Spinal cord (tissue), 10 donors: ENCODE results near the gene NBEA. TPM values are rescaled to one million over a fixed set of nuclear protein-coding genes. Genes with fewer than 3 reads are reported as not detected.
"Not testable (repeated sequence)": the region's sequence is repeated elsewhere in the genome, so short reads cannot be mapped to it uniquely, and the experiment has no call there.

Experiments
- DNase-seq, 6 donors: peaks; one replicate each; pipeline versions ENCODE4 v3.0.0 to v3.0.0-alpha.2; 2013 to 2015; ENCODE audit warnings: low spot score in 6 of 6, low read depth in 4 of 6
- H3K27ac ChIP-seq: one replicate; pipeline ENCODE4 v1.5.1; 2013; ENCODE audit warnings: low read depth, low read length, control low read depth
- H3K27me3 ChIP-seq: one replicate; pipeline ENCODE4 v1.6.1; 2013; ENCODE audit warnings: low read length; ENCODE audit not compliant: control insufficient read depth, insufficient read depth
- H3K36me3 ChIP-seq: one replicate; pipeline ENCODE4 v1.6.1; 2013; ENCODE audit warnings: low read length; ENCODE audit not compliant: control insufficient read depth, insufficient read depth
- H3K4me1 ChIP-seq: one replicate; pipeline ENCODE4 v1.6.1; 2013; ENCODE audit warnings: low read length; ENCODE audit not compliant: control insufficient read depth, insufficient read depth
- H3K4me3 ChIP-seq: one replicate; pipeline ENCODE4 v1.5.1; 2013; ENCODE audit warnings: low read depth, low read length, control low read depth
- H3K9me3 ChIP-seq: one replicate; pipeline ENCODE4 v1.6.1; 2013; ENCODE audit warnings: low read length; ENCODE audit not compliant: control insufficient read depth, insufficient read depth
- WGBS: methylation state at CpG from one replicate; pipeline ENCODE4 v1.1.5; 2013; ENCODE audit warnings: missing lambda C conversion rate; ENCODE audit not compliant: insufficient coverage; 5-methylcytosine and 5-hydroxymethylcytosine counted together
- polyA plus RNA-seq, 2 donors: library from polyadenylated mRNA; unstranded; fragments of 120-200 nt; gene quantifications; one replicate each; pipeline ENCODE4 v1.2.1, GENCODE V29; 2013; ENCODE audit not compliant: insufficient read length in 2 of 2
- total RNA-seq, 2 donors: library from RNA; depleted of rRNA in 1 of 2; stranded (reverse); fragments of 120-200 nt in 1 of 2; fragments of >200 nt in 1 of 2; gene quantifications; one replicate each; pipeline versions ENCODE4 v1.2.3 to v1.2.4, GENCODE V29; 2013 to 2014
- donor health status: healthy.

NBEA gene
- total and polyA plus RNA-seq, 4 donors, result 39.1 to 136 (median 72.8) TPM

- H3K9me3 ChIP-seq, DNase-seq, H3K36me3 ChIP-seq, H3K27ac ChIP-seq, H3K4me1 ChIP-seq, H3K27me3 ChIP-seq, H3K4me3 ChIP-seq: not testable (repeated sequence)
Observed at GRCh38 chr13:35106771-35107170, 164.7 kb downstream of the NBEA start.

- DNase-seq, result no peak
- Histone ChIP-seq H3K27me3 (no peaks in the 10 kb centered on the region), H3K27ac (no peak overlapping the region), H3K9me3 (no peaks in the 10 kb centered on the region), H3K36me3 (no peaks in the 10 kb centered on the region), H3K4me3 (no peak overlapping the region), H3K4me1 (no peaks in the 10 kb centered on the region)
- no CpG with 5 or more reads among the region's 1 CpG for WGBS
Observed at GRCh38 chr13:35107535-35107934, 165.5 kb downstream of the NBEA start.

- not testable (repeated sequence) for H3K27me3 ChIP-seq, H3K4me3 ChIP-seq, H3K27ac ChIP-seq, H3K9me3 ChIP-seq, DNase-seq, H3K36me3 ChIP-seq, H3K4me1 ChIP-seq
- 100% methylated on average over 1 of the region's 3 CpGs for WGBS
Observed at GRCh38 chr13:35113612-35114011, 171.5 kb downstream of the NBEA start.

- peaks cover 5% of the 10 kb centered on the region for H3K36me3 ChIP-seq
- WGBS, result no CpG with 5 or more reads among the region's 2 CpGs
- DNase-seq, result no peak
Observed at GRCh38 chr13:35127466-35127865, 185.4 kb downstream of the NBEA start.

GRCh38 chr13:35129500-35129899 is 187.4 kb downstream of the NBEA start:
- no peaks in the 10 kb centered on the region for H3K27me3 ChIP-seq
- H3K4me3 ChIP-seq, result no peak overlapping the region
- no peaks in the 10 kb centered on the region for H3K4me1 ChIP-seq
- H3K36me3 ChIP-seq, result peaks cover 5% of the 10 kb centered on the region
- no peaks in the 10 kb centered on the region for H3K9me3 ChIP-seq
- no peak for DNase-seq
- H3K27ac ChIP-seq, result no peak overlapping the region

More at GRCh38 chr13:35127466-35127865, 185.4 kb downstream of the NBEA start:
- Histone ChIP-seq H3K4me3 (no peak overlapping the region), H3K9me3 (no peaks in the 10 kb centered on the region), H3K27ac (no peak overlapping the region), H3K4me1 (no peaks in the 10 kb centered on the region), H3K27me3 (no peaks in the 10 kb centered on the region)

GRCh38 chr13:35131471-35131870 is 189.4 kb downstream of the NBEA start:
- H3K27ac ChIP-seq, result no peak overlapping the region
- no peaks in the 10 kb centered on the region for H3K9me3 ChIP-seq
- H3K27me3 ChIP-seq, result no peaks in the 10 kb centered on the region
- no peak for DNase-seq
- H3K36me3 ChIP-seq, result peaks cover 5% of the 10 kb centered on the region
- H3K4me3 ChIP-seq, result no peak overlapping the region
- H3K4me1 ChIP-seq, result no peaks in the 10 kb centered on the region

- no CpG with 5 or more reads among the region's 2 CpGs for WGBS
Observed at GRCh38 chr13:35136585-35136984, 194.5 kb downstream of the NBEA start.

GRCh38 chr13:35139591-35139990 is 197.5 kb downstream of the NBEA start:
- Histone ChIP-seq H3K27ac (no peak overlapping the region), H3K4me1 (no peaks in the 10 kb centered on the region), H3K4me3 (no peak overlapping the region), H3K9me3 (no peaks in the 10 kb centered on the region), H3K36me3 (peaks cover 5% of the 10 kb centered on the region), H3K27me3 (no peaks in the 10 kb centered on the region)
- WGBS, result 80% methylated on average over 1 of the region's 4 CpGs
- DNase-seq, result no peak

More at GRCh38 chr13:35136585-35136984, 194.5 kb downstream of the NBEA start:
- H3K4me1 ChIP-seq, result no peaks in the 10 kb centered on the region
- no peaks in the 10 kb centered on the region for H3K9me3 ChIP-seq
- peaks cover 5% of the 10 kb centered on the region for H3K36me3 ChIP-seq
- no peak overlapping the region for H3K27ac ChIP-seq
- no peaks in the 10 kb centered on the region for H3K27me3 ChIP-seq
- no peak overlapping the region for H3K4me3 ChIP-seq
- no peak for DNase-seq

GRCh38 chr13:35140321-35140720 is 198.3 kb downstream of the NBEA start:
- no peaks in the 10 kb centered on the region for H3K9me3 ChIP-seq
- WGBS, result no CpG with 5 or more reads among the region's 1 CpG
- H3K36me3 ChIP-seq, result peaks cover 5% of the 10 kb centered on the region
- no peak for DNase-seq
- H3K4me3 ChIP-seq, result no peak overlapping the region
- H3K27ac ChIP-seq, result no peak overlapping the region
- H3K27me3 ChIP-seq, result no peaks in the 10 kb centered on the region
- no peaks in the 10 kb centered on the region for H3K4me1 ChIP-seq

GRCh38 chr13:35140831-35141230 is 198.8 kb downstream of the NBEA start:
- no peak for DNase-seq
- Histone ChIP-seq H3K4me1 (no peaks in the 10 kb centered on the region), H3K27ac (no peak overlapping the region), H3K36me3 (peaks cover 5% of the 10 kb centered on the region), H3K27me3 (no peaks in the 10 kb centered on the region), H3K9me3 (no peaks in the 10 kb centered on the region), H3K4me3 (no peak overlapping the region)
